ENCODE results near the gene NUTM1. TPM values are rescaled to one million over a fixed set of nuclear protein-coding genes. Genes with fewer than 3 reads are reported as not detected.
A peak's percentile ranks its signal among the peaks of the same experiment; 100 is the strongest.

NUTM1 gene
- polyA plus RNA-seq, 1 of the 3 experiments (the other 2 are of a cell fraction): not detected

- Histone ChIP-seq H3K4me3 (ENCODE audit: low read depth in 2 of 2, low read length in 1 of 2) (no peak overlapping the region), H3K36me3 (replicated peaks in 1 of 2; ENCODE audit: control insufficient read depth in 1 of 2, insufficient read depth in 2 of 2, low read length in 1 of 2) (peaks cover 7 to 62% of the 10 kb centered on the region in 2 experiments), H3K9me3 (no peaks in the 10 kb centered on the region), H4K20me1 (ENCODE audit: insufficient read depth) (no peaks in the 10 kb centered on the region), H2AFZ (ENCODE audit: low read depth) (no peak overlapping the region), H3K4me2 (no peak overlapping the region), H3K4me1 (ENCODE audit: control insufficient read depth in 1 of 2, insufficient read depth in 2 of 2, low read depth in 1 of 2, low read length in 1 of 2) (no peaks in the 10 kb centered on the region), H3K9me2 (no peaks in the 10 kb centered on the region), H3K79me2 (ENCODE audit: insufficient read depth) (no peaks in the 10 kb centered on the region), H3K9ac (no peak overlapping the region), H3F3A (replicated peaks; ENCODE audit: insufficient read depth) (no peaks in the 10 kb centered on the region), H3K27ac (ENCODE audit: low read depth in 2 of 2, low read length in 1 of 2) (no peak overlapping the region), H3K27me3 (ENCODE audit: insufficient read depth) (no peaks in the 10 kb centered on the region)
- ChIA-PET CTCF (interaction anchor here (1.3 to 2.1 kb wide), 2 partner anchors 9 to 15 kb away, joined by 5 to 14 read pairs; partner anchors contain the start of genes LPCAT4, NOP10 and NUTM1), POLR2A (no interaction called here)
- 71% methylated on average over 3 of the region's 3 CpGs for WGBS (ENCODE audit: low lambda C conversion rate)
- peak; percentile 41 for DNase-seq
- no peak for TF ChIP-seq PBX3 (IDR thresholded peaks at IDR 0.05)
- peak; percentile 45; the same call in 1 of the 2 replicates for TF ChIP-seq CTCF (IDR thresholded peaks at IDR 0.05)
Measured at GRCh38 chr15:34358367-34358766, 15.3 kb downstream of the NUTM1 start.

- 95% methylated on average over 4 of the region's 4 CpGs for WGBS (ENCODE audit: low lambda C conversion rate)
- CTCF ChIA-PET: interaction anchor here (1.3 to 2.1 kb wide), 2 partner anchors 8 to 15 kb away, joined by 5 to 14 read pairs; partner anchors contain the start of genes LPCAT4, NOP10 and NUTM1
Measured at GRCh38 chr15:34358948-34359347, 15.8 kb downstream of the NUTM1 start.

GRCh38 chr15:34359416-34359815 lies 16.3 kb downstream of the NUTM1 start:
- 71% methylated on average over 3 of the region's 3 CpGs for WGBS (ENCODE audit: low lambda C conversion rate)
- Histone ChIP-seq H3K79me2 (ENCODE audit: insufficient read depth) (no peaks in the 10 kb centered on the region; the same call in 1 of the 2 replicates), H4K20me1 (ENCODE audit: insufficient read depth) (no peaks in the 10 kb centered on the region), H3K9ac (no peak overlapping the region), H2AFZ (ENCODE audit: low read depth) (no peak overlapping the region), H3K9me2 (no peaks in the 10 kb centered on the region), H3K36me3 (replicated peaks in 1 of 2; ENCODE audit: control insufficient read depth in 1 of 2, insufficient read depth in 2 of 2, low read length in 1 of 2) (peaks cover 13 to 69% of the 10 kb centered on the region in 2 experiments), H3K9me3 (no peaks in the 10 kb centered on the region), H3K4me2 (no peak overlapping the region), H3K4me1 (ENCODE audit: control insufficient read depth in 1 of 2, insufficient read depth in 2 of 2, low read depth in 1 of 2, low read length in 1 of 2) (no peaks in the 10 kb centered on the region), H3F3A (replicated peaks; ENCODE audit: insufficient read depth) (no peaks in the 10 kb centered on the region), H3K27ac (ENCODE audit: low read depth in 2 of 2, low read length in 1 of 2) (no peak overlapping the region), H3K27me3 (ENCODE audit: insufficient read depth) (no peaks in the 10 kb centered on the region), H3K4me3 (ENCODE audit: low read depth in 2 of 2, low read length in 1 of 2) (no peak overlapping the region)
- TF ChIP-seq MEF2A (IDR thresholded peaks at IDR 0.05; ENCODE audit: borderline replicate concordance, low read depth) (no peak), RFX5 (IDR thresholded peaks at IDR 0.05; ENCODE audit: low read length) (no peak), RXRA (IDR thresholded peaks at IDR 0.05; ENCODE audit: borderline replicate concordance, low read depth) (no peak)
- no peak for DNase-seq
- ChIA-PET CTCF (interaction anchor here (1.4 kb wide), 1 partner anchor 16 kb away, joined by 8 read pairs; the partner anchor contains the start of genes NOP10 and NUTM1), POLR2A (interaction anchor here (1.0 kb wide), 1 partner anchor 21 kb away, joined by 3 read pairs; the partner anchor contains the start of gene SLC12A6)

More at GRCh38 chr15:34358948-34359347, 15.8 kb downstream of the NUTM1 start:
- Histone ChIP-seq H3F3A (replicated peaks; ENCODE audit: insufficient read depth) (no peaks in the 10 kb centered on the region), H3K27ac (ENCODE audit: low read depth in 2 of 2, low read length in 1 of 2) (no peak overlapping the region), H2AFZ (ENCODE audit: low read depth) (no peak overlapping the region), H3K79me2 (ENCODE audit: insufficient read depth) (no peaks in the 10 kb centered on the region), H4K20me1 (ENCODE audit: insufficient read depth) (no peaks in the 10 kb centered on the region), H3K4me2 (no peak overlapping the region), H3K9ac (no peak overlapping the region), H3K27me3 (ENCODE audit: insufficient read depth) (no peaks in the 10 kb centered on the region), H3K9me3 (no peaks in the 10 kb centered on the region), H3K4me3 (ENCODE audit: low read depth in 2 of 2, low read length in 1 of 2) (no peak overlapping the region), H3K36me3 (replicated peaks in 1 of 2; ENCODE audit: control insufficient read depth in 1 of 2, insufficient read depth in 2 of 2, low read length in 1 of 2) (peaks cover 13 to 68% of the 10 kb centered on the region in 2 experiments), H3K9me2 (no peaks in the 10 kb centered on the region), H3K4me1 (ENCODE audit: control insufficient read depth in 1 of 2, insufficient read depth in 2 of 2, low read depth in 1 of 2, low read length in 1 of 2) (no peaks in the 10 kb centered on the region)
- POLR2A ChIA-PET: no interaction called here
- TF ChIP-seq MEF2A (IDR thresholded peaks at IDR 0.05; ENCODE audit: borderline replicate concordance, low read depth): no peak
- DNase-seq: no peak

All from SK-N-SH (cell line).